Sigmoid colon (tissue), 7 donors: ENCODE results near the gene FGFR2. TPM values are rescaled to one million over a fixed set of nuclear protein-coding genes. Genes with fewer than 3 reads are reported as not detected.

ENCODE experiments used
- DNase-seq: peaks from one replicate; pipeline ENCODE4 v3.0.0-alpha.2; 2019
- H3K27ac ChIP-seq, 4 donors: fragments of 200-600 bp; sonication (generic); one replicate each; pipeline ENCODE4 v1.5.1; 2016 to 2019; ENCODE audit warnings: mild to moderate bottlenecking in 1 of 4
- H3K27me3 ChIP-seq, 3 donors: fragments of 200-600 bp; sonication (generic); one replicate each; pipeline ENCODE4 v1.5.1; 2019; ENCODE audit warnings: mild to moderate bottlenecking in 1 of 3
- H3K36me3 ChIP-seq, 4 donors: fragments of 200-600 bp; sonication (generic); one replicate each; pipeline ENCODE4 v1.5.1; 2016 to 2019
- H3K4me1 ChIP-seq, 4 donors: fragments of 200-600 bp; sonication (generic); one replicate each; pipeline ENCODE4 v1.5.1; 2017 to 2019
- H3K4me3 ChIP-seq, 4 donors: fragments of 200-600 bp; sonication (generic); one replicate each; pipeline ENCODE4 v1.5.1; 2017 to 2019; ENCODE audit warnings: mild to moderate bottlenecking in 2 of 4, moderate library complexity in 1 of 4
- H3K9me3 ChIP-seq, 4 donors: fragments of 200-600 bp in 3 of 4; sonication (generic) in 3 of 4; one replicate each; pipeline versions ENCODE4 v1.5.1 to v1.6.1; 2013 to 2019
- CTCF ChIP-seq, 4 experiments: fragments of 450-650 bp in 3 of 4; fragments of 200-600 bp in 1 of 4; IDR thresholded peaks; one replicate each; pipeline ENCODE4 v1.5.1; 2016 to 2019; ENCODE audit warnings: antibody characterized with exemption in 4 of 4, mild to moderate bottlenecking in 3 of 4, moderate library complexity in 2 of 4
- EP300 ChIP-seq, 4 donors: sonication (generic); formaldehyde crosslinking; IDR thresholded peaks; one replicate each; pipeline ENCODE4 v1.6.1; 2017; ENCODE audit warnings: antibody characterized with exemption in 4 of 4
- POLR2A ChIP-seq, 2 donors: fragments of 450-650 bp; IDR thresholded peaks; one replicate each; pipeline ENCODE4 v1.6.1; 2016; ENCODE audit warnings: antibody characterized with exemption in 2 of 2, mild to moderate bottlenecking in 2 of 2, moderate library complexity in 2 of 2
- POLR2AphosphoS5 ChIP-seq, 4 donors: sonication (generic); formaldehyde crosslinking; IDR thresholded peaks; one replicate each; pipeline ENCODE4 v1.6.1; 2017; ENCODE audit warnings: antibody characterized with exemption in 4 of 4
- WGBS, 2 donors: extraction: QIAGEN DNeasy Blood & Tissue Kit; methylation state at CpG; one replicate each; pipeline ENCODE4 v1.1.7; 2013; 5-methylcytosine and 5-hydroxymethylcytosine counted together
- intact Hi-C: fragments of 100-400 bp; cut with DNase I; formaldehyde crosslinking; loops from one replicate; pipeline ENCODE4 v1.15.1; 2023
- polyA plus RNA-seq, 3 donors: library from polyadenylated mRNA; stranded (reverse); fragments of 200-250 nt; gene quantifications; one replicate each; pipeline ENCODE4 v1.2.3, GENCODE V29; 2013
- total RNA-seq, 4 donors: library from RNA; depleted of rRNA; stranded (reverse); fragments of >200 nt; gene quantifications; one replicate each; pipeline ENCODE4 v1.1.0, GENCODE V29; 2016
- donor health status: healthy with polysubstance abuse.
- donor health status: Bipolar disorder and iron deficiency.
- donor health status: healthy.

FGFR2 gene
- total and polyA plus RNA-seq, 7 donors: 5.1 to 143 (median 71.5) TPM

DNA sequence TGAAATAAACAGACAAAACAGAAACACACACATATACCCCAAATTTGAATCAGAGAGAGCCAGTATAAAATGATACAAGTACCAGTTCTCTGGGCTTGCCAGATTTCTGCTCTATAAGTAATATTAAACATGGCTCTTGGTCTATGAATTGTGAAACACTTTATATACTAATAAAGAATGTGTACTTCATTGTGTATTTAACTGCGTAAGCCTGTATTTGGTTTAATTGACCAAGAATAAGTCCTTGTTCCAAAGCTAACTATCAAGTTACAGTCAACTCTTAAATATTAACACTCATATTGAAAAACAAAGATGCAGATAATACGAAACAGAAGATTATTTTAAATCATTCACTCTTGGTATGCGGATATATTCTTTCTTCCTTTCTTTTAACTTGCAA, 8.7 kb downstream of the FGFR2 start:
- H3K9me3 ChIP-seq: no peaks in the 10 kb centered on the region
- intact Hi-C loops: no loop called here
- H3K4me3 ChIP-seq: no peak overlapping the region
- no peaks in the 10 kb centered on the region for H3K36me3 ChIP-seq
- no peaks in the 10 kb centered on the region for H3K27me3 ChIP-seq
- TF ChIP-seq CTCF (IDR thresholded peaks at IDR 0.05): no peak
- no peak for TF ChIP-seq EP300 (IDR thresholded peaks at IDR 0.05)
- no peak for TF ChIP-seq POLR2AphosphoS5 (IDR thresholded peaks at IDR 0.05)
- TF ChIP-seq POLR2A (IDR thresholded peaks at IDR 0.05): no peak
- WGBS, 2 donors: 88 to 91% methylated on average over 3 of the region's 3 CpGs
- H3K4me1 ChIP-seq: peaks cover 0 to 75% (median 38%) of the 10 kb centered on the region in 4 donors
- DNase-seq: no peak
- peak overlapping the region in 2 of 4 donors; percentile 3 to 39 for H3K27ac ChIP-seq

- Histone ChIP-seq H3K9me3 (no peaks in the 10 kb centered on the region), H3K4me1 (peaks cover 0 to 61% (median 43%) of the 10 kb centered on the region in 4 donors), H3K4me3 (no peak overlapping the region), H3K27me3 (no peaks in the 10 kb centered on the region), H3K27ac (no peak overlapping the region), H3K36me3 (no peaks in the 10 kb centered on the region)
- DNase-seq: no peak
- WGBS, 2 donors: 94 to 97% methylated on average over 1 of the region's 1 CpG
- TF ChIP-seq POLR2A (IDR thresholded peaks at IDR 0.05): no peak
- intact Hi-C loops: no loop called here
These were observed 14.4 kb downstream of the FGFR2 start for GRCh38 chr10:121583857-121584256.

DNA sequence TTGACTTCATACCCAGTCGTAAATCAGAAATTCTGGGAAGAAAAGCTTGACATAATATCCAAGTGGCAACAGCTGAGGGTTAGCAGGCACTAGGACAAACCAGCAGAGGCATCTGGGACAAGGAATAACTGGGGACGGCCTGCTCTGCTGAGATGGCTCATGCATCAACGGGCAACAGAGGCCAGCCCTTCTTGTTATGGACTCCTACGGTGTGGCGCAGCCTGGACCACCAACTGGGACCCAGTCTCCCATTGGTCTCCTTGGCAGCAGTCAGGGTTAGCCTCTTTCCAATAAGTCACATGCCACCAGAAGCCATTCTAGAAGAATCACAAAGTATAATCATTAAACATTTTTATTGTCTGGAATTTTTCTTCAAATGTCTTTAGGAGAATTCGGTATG, 15.0 kb downstream of the FGFR2 start:
- intact Hi-C loops: no loop called here
- Histone ChIP-seq H3K9me3 (no peaks in the 10 kb centered on the region), H3K27me3 (no peaks in the 10 kb centered on the region), H3K36me3 (no peaks in the 10 kb centered on the region), H3K4me3 (no peak overlapping the region), H3K27ac (peak overlapping the region in 1 of 4 donors; percentile 27), H3K4me1 (peaks cover 0 to 61% (median 49%) of the 10 kb centered on the region in 4 donors)
- TF ChIP-seq EP300 (IDR thresholded peaks at IDR 0.05): no peak
- no peak for TF ChIP-seq POLR2A (IDR thresholded peaks at IDR 0.05)
- TF ChIP-seq POLR2AphosphoS5 (IDR thresholded peaks at IDR 0.05): no peak
- TF ChIP-seq CTCF (IDR thresholded peaks at IDR 0.05): no peak
- DNase-seq: no peak
- WGBS, 2 donors: 90 to 93% methylated on average over 6 of the region's 6 CpGs

DNA sequence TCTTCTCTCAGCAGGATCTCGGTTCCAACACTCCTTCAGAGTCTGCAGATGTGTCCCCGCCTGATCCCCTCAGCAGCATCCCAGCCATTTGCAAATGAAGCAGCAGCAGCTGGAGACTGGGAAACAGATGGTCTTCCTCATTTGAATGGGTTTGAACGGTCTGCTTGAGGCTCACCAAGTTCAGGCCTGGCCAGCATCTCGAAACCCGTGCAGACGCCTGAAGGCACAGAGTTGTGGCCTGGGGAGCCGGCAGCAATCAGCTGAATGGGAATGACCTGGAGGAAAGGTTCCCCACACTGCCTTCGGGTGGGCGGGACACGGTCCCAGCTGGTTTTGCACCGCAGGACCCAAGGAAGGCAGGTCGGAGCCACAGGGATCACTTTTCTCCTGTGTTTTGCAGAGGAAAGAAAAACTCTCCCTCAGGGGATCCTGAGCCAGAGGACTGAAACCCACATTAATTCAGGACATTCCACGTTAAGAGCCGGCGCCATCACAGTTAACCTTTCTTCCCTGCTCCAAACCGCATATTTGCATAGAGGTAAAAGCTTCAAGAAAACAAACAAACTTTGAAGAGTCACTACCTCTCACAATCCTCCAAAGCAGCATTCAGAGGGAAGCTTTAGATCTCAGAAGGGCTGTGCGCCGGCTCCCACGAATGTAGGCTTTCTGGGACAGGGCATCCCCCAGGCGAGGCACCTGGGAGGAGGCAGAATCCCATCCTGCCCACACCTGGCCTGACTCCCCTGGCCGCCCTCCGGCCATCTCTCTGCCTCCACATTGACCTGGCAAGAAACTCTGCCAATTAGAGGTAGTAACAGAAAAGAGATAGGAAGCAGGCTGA, 17.7 kb downstream of the FGFR2 start:
- intact Hi-C loops: no loop called here
- no peak for DNase-seq
- no peaks in the 10 kb centered on the region for H3K36me3 ChIP-seq
- H3K9me3 ChIP-seq: no peaks in the 10 kb centered on the region
- H3K27ac ChIP-seq: peak overlapping the region; percentile 69 to 82 (median 75)
- H3K4me1 ChIP-seq: peaks cover 0 to 74% (median 57%) of the 10 kb centered on the region in 4 donors
- WGBS, 2 donors: 73 to 84% methylated on average over 22 of the region's 22 CpGs
- TF ChIP-seq POLR2AphosphoS5 (IDR thresholded peaks at IDR 0.05) (no peak), POLR2A (IDR thresholded peaks at IDR 0.05) (no peak), EP300 (IDR thresholded peaks at IDR 0.05) (no peak), CTCF (IDR thresholded peaks at IDR 0.05) (no peak)
- no peak overlapping the region for H3K4me3 ChIP-seq
- H3K27me3 ChIP-seq: no peaks in the 10 kb centered on the region

DNA sequence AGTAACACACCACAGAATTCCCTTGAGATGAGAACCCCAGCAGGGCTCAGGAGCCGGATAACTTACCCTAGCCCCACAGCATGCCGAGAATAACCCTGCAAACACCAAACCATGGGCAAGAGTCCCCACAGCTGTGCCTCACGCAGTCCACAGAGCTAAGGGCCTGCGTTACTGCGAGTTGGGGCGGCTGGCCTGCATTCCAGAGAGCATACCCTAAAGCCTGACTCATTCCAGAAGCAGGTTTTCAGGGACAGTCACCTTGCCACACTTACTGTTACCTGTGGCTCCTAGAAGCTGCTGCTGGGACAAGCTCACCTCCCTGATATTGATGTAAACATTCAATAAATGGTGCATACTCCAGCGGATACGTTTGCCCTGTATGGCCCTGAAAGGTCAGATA, 18.6 kb downstream of the FGFR2 start:
- H3K4me3 ChIP-seq: no peak overlapping the region
- intact Hi-C loops: no loop called here
- 81 to 84% methylated on average over 8 of the region's 8 CpGs for WGBS, 2 donors
- H3K27me3 ChIP-seq: no peaks in the 10 kb centered on the region
- no peaks in the 10 kb centered on the region for H3K9me3 ChIP-seq
- TF ChIP-seq POLR2AphosphoS5 (IDR thresholded peaks at IDR 0.05) (no peak), POLR2A (IDR thresholded peaks at IDR 0.05) (no peak), CTCF (IDR thresholded peaks at IDR 0.05) (no peak), EP300 (IDR thresholded peaks at IDR 0.05) (no peak)
- no peak for DNase-seq
- no peaks in the 10 kb centered on the region for H3K36me3 ChIP-seq
- peaks cover 0 to 78% (median 62%) of the 10 kb centered on the region in 4 donors for H3K4me1 ChIP-seq
- peak overlapping the region; percentile 69 to 82 (median 75) for H3K27ac ChIP-seq
